CD4-positive, alpha-beta T cell treated with Interleukin-12 subunit alpha and Interleukin-12 subunit beta, for 1 hour (primary cell): ENCODE data around the gene VOPP1.
"Not testable (repeated sequence)": the region's sequence is repeated elsewhere in the genome, so short reads cannot be mapped to it uniquely, and the experiment has no call there.

Experiments
- DNase-seq: peaks from one replicate; pipeline ENCODE4 v3.0.0-alpha.2; 2020

Gene VOPP1

DNA sequence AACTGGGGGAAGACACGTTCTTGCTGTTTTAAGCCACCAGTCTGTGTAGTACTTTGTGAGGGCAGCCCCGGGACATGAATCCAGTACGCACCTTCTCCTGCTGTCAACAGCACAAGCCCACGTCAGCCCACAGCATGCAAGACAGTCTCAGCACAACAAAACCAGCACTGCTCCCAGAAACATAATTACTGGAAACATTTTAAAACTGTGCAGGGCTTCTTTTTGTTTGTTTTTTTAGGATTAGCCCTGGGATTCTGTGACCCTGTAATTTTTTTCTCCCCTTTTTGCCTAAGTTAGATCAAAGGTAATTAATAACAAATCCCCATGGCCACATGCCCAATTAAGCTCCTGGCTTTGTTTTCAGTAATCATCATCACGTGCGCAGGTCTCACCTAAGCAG is 87.5 kb downstream of the VOPP1 start:
- no peak for DNase-seq

DNA sequence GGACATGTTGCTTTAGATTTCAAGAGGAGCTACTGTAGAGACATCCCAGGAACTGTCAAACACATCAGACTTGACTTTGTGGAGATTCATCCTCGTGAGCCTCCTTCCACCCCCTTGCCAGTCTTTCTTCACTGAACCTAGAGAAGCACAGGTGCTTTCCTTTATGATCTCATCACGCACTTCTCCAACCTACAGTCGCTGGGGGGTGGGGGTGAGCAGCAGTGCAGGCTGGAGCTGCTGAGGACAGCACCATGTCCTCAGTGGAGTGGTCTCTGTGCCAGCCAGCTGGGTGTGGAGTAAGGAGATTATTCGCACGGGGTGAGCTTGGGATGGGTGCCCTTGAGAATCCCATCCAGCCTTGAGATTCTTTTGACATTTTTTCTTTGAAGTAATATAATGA is 88.1 kb downstream of the VOPP1 start:
- DNase-seq, result no peak

DNA sequence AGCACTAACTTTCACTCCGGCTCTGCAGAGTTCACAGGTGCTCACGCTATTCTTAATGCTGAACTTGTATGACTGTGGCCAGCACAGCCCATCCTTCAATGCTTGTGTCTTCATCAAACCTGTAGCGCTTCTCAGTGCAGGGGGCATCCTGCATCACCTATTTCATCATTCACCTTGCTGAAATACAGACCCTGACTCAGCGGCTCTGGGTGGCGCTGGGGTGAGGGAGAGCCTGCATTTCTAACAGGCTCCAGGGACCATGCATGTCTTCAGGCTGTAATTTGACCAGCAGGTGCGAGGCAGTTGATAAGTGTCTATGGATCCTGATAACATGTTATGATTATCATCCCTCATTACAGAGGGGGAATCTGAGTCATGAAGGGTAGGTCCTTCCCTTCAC is 89.3 kb downstream of the VOPP1 start:
- DNase-seq, result no peak

DNA sequence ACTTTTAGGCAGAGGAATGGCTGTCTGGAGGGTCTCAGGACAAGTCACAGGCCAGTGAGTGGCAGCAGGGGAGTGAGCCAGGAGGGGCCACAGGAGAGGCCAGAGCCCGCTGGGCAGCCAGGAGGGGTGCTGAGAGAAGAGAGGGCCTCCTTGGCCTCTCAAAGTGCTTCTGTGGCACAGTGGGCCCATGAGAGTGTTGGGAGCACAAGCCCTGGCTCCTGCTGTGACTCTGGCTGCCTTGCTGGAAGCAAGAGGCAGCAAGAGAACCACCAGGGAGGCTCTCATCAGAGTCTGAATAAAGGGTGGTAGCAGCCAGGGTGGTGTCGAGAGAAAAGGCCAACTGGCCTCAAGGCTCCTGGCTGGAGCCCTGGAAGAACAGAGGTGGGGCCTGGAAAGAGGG is 91.1 kb downstream of the VOPP1 start:
- DNase-seq, result no peak

DNA sequence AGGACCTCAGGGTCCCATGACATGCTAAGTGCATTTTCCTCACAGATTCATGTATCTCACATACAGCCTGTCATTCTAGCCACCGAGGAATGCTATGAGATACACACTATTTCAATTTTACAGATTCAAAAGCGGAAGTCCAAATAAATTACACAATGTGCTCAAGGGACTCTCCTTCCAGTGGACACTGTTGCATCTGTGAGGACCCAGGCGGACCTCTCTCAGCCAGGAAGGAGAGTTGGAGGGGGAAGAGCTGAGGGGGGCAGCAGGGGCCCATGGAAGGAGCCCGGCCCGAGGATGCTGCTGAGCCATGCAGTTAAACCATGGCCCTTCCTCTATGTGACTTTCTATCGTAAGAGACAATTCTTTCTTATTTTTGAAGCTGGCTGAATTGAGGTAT is 93.6 kb downstream of the VOPP1 start:
- DNase-seq, result no peak

DNA sequence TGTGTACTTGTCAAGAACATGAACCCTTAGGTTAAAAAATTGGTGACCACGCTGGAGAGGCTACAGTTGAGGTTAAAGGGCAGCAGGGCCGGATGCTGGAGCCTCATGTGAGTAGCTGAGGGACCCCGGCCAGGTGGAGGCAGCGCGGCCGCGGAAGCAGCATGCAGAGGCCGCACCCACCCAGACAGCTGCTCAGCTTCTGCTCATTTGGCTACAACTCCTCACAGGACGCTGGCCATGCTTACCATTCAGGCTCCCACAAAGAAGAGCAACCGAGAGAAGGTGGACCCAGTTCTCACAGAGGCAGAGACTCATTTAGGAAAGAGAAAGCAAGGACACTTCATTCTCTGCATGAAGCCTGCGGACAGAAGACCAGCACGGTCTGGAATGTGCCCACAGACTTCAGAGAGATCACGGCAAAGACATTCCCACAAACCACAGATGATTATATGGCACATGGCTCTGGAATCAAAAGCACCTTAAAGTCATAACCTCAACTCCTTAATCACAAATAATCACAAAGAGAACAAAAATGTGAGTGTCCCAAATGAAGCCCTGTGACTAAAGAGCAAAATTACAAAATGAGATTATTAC is 94.4 kb downstream of the VOPP1 start:
- no peak for DNase-seq

DNA sequence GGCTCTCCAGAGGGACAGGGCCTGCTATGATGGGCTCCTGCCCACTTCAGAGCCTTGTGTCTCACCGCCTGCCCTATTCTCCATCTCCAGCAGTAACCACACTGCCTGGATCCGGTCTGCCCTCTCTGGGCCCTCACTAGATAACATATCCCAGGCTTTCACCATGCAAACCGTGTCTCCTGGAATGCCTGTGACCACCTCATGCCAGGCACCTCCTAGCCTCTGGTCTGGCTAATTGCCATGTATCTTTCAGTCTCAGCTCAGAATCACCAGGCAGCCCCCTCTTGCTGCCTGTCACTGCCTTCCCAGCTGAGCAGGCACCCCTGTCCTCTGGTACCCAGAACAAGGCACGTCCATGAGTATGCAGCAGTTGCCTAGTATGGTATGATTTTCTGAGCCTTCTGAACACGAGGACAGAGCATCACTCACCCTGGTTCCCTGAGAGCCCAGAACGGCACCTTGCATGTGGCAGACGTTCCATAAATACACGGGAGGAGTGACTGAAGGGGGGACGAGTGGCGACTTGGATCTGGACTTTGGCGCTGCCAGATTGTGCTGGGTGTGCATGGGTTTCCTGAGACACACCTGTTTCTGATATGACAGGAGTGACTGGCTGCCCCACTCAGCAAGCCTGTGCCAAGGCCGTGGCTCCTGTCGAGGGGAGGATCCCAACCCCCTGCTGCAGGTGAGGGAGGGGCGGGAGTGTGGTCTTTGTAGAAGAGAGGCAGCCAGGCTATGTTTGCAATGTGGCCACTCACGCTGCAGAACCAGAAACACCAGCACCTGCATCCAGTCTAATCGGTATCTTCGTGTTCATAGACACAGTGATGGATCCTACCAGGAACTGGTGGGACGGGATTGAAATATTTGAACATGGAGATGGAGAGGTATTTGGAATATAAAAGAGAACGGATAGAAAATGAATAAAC is 95.2 kb downstream of the VOPP1 start:
- DNase-seq, result no peak

DNA sequence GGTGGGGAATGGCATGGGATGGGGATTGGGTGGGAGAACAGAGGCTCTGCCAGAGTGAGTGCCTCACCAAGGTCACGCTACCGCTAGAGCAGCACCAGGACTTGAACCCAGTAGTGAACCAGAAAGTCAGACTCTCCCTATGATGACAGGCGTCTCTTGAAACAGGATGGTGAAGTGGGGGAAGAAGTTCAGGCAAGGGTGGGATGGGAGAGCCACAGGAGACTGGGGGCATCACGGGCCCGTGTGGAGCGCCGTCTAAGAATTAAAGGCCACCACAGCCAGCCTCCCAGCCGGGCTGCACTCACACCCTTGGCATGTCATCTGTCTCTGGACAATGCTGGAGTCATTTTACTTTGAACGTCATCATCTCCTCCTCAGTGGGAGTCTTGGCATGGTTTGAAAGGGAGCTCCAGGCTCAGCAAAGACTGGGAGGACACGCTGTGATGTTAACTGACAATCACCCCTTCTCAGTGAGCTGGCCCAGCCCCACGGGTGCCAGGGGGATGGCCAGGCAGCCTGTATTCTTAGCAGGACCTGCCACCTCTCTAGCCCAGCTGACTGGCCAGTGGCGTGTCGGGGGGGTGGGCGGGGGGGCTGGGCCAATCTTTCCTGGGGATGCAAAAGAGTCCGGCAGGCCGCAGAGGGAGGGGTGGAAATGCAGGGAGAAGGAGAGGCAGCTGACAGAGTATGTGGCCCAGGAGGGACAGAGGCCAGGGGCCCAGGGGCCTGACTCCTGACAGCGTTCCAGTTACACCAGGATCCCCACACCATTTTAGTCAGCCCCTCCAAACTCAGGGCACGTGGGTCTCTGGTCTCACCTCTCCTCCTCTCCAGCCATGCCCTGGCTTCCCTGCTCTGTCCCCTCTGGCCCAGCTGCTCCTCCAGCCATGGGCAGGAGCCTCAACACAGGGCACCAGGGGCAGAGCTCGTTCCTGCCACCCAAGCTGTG is 96.2 kb downstream of the VOPP1 start:
- DNase-seq, result no peak

DNA sequence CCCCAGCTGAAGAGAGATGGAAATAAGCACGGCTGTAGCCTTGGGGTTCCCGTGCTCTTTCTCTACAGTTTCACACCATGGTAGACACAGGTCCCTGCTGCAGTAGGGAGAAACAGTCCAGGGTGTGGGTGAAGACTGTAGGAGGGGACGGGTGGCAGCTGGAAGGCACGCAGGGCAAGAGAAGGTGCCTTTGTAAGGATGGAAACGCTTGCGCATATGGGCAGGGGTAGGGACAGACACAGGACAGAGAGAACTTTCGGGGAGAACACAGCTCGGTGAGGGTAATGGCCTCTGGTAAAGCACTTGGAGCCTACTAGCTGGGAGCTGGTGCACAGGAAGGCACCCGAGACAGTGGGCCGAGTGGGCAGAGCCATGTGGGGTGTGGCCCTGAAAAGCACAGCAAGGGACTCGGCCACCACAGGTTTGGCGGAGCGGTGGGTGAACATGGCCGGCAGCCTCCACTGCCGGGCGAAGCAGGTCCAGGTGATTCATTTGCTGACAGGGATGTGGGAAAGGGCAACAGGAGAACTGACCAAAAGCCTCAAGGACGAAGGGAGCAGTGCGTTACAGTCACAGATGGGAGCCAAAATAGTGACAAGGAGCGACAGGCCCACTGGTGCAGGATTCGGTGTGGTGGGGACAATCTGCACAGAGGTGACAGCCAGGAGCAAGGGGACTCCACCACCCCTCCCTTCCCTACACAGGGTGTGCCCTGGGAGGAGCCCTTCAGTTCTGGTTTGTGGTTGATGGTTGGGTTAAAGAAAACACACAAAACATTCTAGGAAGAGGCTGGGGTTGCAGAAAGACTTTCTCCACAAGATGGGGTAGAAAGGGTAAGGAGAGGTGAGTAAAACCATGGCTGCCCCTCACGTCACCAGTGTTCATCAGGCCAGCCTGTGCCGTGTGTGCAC is 97.1 kb downstream of the VOPP1 start:
- DNase-seq, result peak; percentile 48

DNA sequence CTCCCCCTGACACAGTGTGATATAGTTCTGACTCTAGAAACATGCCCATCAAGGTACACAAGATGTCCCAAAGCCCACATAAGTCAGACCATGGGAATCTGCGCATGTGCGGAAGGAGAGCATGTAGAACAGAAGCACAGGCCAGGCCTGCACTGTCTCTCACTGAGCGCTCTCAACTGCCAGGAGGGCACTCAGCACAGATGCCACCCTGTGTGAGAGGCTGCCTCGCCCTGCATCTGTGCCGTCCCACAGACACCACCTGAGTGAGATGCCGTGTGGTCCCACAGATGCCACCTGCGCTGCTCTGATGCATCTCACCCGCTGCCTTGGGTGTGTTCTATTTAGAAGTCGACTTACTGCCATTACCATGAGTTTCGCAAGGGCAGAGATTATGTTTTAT is 98.4 kb downstream of the VOPP1 start:
- DNase-seq, result no peak

DNA sequence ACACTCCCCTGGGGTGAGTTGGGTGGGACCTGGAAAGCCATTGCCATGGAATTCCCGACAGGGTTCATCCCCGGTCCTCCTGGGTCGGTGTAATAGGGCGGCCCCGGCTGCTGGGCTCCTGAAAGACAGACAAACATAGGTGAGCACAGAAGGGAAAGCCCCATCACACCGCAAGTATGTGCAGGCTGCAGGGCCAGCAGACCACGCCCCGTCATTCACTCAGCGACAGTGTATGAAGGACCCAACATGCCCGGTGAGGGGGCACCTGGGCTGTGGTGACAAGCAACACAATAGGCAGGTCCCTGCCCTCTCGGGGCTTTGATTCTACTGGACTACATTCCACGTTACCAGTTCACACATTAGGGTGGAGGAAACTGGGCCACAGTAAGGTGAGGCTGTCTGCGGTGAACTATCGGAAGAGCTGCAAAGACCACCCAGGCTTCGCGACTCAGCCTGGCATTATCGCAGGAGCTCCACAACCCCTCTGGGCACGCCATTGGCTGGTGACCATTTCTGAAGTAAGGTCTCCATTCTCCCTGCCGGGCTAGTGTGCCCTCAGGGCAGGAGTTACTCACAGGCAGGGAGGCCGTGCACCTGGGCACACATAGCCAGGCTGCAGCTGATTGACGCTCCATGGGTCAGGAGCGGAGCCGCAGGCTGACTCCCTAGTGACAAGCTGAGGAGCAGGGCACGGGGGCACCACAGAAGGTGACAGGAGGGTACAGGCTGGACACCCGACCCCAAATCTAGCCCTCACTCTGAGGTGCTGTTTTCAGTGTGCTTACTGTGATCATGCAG is 99.2 kb downstream of the VOPP1 start:
- no peak for DNase-seq

DNA sequence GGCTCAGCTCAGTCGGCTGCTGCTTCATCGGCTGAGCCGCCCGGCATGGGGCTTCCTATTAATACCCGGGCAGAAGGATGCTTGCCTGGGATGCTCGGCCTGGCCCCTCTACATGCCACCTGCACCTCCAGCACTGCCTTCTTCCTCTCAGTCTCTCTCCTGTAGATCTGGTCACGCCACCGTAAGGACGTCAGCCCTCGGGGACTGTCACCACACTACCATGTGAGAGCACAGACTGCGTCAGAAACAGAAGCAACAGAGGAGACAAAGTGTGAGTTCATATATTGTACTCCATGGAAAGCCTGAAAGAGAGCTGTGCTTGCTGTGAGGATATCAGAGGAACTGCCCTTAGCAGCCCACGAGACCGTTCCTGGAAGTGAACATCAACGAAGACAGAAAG is 99.9 kb downstream of the VOPP1 start:
- DNase-seq, result not testable (repeated sequence)

DNA sequence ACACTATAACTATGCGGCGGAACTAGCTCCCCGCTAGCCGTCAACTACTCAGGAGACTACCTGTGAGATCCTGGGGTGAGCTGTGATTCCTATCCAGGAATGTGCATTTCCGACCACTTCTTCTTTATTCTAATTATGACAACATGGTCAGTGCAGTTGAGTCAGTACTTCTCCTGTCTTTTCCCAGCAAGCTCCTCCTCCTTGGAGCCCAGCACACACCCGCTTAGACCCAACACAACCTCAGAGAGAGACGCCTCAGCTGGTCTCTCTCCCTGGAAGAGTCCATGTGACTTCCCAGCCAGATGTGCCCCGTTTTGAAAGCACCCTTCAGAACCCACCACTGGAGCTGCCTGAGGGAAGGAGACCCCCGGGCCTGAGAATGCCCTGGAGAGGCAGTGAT is 100.7 kb downstream of the VOPP1 start:
- not testable (repeated sequence) for DNase-seq

DNA sequence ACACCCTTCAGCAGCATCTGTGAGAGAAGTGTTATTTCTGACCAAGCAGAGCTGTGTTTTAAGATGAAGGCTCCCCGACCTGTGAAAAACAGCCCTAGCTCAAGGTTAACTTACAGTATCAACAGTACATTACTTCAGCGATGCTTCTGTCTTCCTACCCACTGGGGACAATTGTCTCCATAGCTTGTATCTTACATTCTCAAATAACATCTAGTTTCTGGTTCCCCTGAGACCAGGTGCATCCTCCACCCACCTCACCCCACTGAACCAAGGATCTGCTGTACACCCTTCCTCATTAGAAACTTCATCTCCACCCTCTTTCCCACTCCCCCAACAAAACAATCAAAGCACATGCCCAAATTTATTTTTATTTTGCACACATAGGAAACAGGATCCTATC is 102.0 kb downstream of the VOPP1 start:
- no peak for DNase-seq

DNA sequence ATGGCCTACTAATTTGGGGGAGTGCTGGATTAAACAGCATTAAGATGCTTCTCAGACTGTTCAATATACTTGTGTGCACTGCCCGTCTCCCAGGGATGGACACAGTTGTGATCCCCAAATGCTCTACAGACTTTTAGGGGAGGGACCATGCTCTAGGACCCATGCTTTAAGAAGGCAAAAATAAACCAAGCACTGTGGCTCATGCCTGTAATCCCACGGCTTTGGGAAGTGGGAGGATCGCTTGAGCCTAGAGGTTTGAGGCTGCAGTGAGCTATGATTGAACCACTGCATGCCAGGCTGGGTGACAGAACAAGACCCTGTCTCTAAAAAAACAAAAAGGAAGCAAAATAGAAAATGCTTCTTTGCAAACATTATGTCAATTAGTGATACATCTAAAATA is 102.6 kb downstream of the VOPP1 start:
- DNase-seq, result no peak

DNA sequence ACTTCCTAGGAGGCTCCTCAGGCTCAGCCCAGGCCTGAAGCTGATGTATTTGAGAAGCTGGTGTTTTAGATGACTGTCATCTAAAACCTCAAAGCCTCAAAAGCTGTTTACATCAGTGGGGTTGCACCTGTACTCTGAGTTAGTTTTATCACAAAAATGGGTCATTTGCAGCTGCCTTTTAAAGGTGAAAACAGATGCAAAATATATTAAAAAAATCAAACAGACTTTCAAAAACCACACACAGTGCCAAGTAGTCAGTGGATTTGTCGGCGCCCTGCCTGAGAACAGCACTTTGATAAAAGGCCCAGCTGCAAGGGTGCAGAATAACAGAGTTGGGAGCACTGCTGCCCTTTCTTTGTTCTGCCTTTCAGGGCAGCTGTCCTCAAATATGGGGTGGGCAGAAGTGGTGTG is 103.0 kb downstream of the VOPP1 start:
- DNase-seq, result peak; percentile 54

DNA sequence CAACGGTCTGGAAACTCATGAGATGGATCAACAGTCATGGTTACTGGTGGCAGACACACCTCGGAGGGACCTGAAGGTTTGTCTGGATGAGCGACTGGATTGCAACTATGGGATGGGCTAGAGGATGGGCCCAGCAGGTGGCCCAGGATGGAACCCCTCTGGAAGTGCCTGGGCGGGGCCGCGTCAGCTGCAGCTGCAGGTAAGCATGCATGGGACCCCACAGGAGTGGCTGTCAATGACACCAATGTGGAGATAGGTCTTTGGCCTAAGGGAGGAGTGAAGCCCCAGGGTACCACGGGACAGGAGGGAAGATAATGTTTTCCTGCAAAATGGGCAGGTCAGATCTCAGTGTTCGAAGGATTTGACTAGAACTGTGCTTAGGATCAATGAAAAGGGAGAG is 103.8 kb downstream of the VOPP1 start:
- DNase-seq, result no peak

DNA sequence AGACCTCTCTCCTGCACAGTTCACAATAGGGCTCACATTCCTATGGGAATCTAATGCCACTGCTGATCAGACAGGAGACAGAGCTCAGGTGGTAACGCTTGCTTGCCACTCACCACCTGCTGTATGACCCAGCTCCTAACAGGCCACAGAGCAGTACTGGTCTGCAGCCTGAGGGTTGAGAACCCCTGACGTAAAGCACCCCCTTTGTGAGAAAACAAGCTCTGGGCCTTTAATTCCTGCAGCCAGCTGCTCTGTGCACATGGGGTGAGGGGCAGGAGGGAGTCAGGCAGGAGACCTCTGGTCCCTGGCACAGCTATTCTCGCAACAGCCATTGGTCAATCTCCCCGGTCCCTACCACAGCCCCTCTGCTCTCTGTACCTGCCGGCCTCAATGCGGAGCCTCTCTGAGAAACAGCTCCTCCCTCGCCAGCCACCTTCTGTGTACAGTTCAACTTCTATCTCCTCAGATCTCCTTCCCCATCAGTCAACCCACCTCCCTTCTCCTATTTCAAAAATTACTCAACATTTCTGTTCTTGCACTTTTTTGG is 105.2 kb downstream of the VOPP1 start:
- DNase-seq, result no peak

DNA sequence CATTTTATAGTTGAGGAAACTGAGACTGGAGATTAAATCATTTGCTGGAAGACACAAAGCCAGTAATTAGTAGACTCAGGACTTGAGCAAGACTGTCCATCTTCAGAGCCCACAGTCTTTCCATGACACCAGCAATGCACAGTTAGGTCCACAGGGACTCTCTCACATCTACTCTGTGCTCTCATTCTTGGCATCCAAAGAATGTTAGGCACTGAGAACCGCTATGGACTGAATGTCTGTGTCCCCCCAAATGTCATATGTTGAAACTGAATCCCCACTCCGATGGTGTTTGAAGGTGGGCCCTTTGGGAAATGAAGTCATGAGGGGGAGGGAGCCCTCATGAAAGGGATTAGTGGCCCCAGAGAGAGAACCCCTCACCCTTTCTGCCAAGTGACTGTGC is 106.6 kb downstream of the VOPP1 start:
- DNase-seq, result no peak

DNA sequence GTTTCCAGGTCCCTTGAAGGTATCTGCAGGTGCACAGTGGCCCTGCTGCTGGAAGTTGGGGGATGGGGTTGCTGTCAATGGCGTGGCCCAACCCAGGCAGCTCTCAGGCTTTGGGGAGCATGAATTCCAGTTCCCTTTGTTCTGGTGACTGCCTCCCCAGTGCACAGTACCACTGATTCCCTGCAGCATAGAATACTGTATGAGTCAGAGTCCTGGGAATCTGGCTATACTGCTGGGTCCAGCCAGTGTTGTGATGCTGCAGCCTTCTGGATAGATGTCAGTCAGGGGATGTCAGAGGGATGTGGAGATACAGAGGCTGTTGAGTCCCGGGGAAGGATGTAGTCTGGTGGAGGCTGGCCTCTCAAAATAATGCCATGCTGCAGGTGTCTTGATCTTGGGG is 107.9 kb downstream of the VOPP1 start:
- DNase-seq, result no peak

DNA sequence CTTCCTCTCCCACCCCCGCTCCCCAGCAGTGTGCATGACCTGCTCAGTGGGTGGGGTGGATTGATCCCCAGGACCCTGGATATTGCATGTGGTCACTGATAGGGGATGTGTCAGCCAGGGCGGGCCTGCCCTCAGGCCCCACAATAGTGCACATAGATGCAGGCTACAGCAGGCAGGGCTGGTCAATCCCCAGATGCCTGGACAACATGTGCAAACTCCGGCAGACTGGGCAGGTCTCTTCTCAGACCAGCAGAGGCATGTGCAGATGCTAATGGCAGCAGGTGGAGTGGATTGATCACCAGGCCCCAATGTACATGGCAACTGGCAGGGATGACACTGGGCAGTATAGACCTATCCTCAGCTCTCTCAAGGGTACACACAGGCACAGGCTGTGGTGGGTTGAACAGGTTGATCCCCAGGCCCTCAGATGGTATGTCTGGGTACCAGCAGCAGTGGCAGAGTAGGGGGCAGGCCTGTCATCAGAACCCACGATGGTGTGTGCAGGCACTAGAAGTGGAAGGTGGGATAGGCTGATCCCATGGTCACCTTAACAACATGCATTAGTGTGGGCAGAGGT is 108.5 kb downstream of the VOPP1 start:
- DNase-seq, result no peak
